NCI-H1417 (cell line): ENCODE measurements around the gene BAMBI.
A peak's percentile ranks its signal among the peaks of the same experiment; 100 is the strongest.
"Not testable (repeated sequence)": the region's sequence is repeated elsewhere in the genome, so short reads cannot be mapped to it uniquely, and the experiment has no call there.

ENCODE experiments used
- DNase-seq, 3 experiments: peaks; one replicate each; lab custom pipeline; 2025; lab: John Stamatoyannopoulos, UW

Gene BAMBI

GRCh38 chr10:28676968-28677887, at the start of gene BAMBI:
Gene BAMBI, plus strand, starts transcription at chr10:28677521. Its CDS starts 377 bp downstream, at chr10:28677898.
- DNase-seq: peak; percentile 86 to 88 (median 87)

- DNase-seq: peak; percentile 35 to 75 (median 56)
Observed at GRCh38 chr10:28628184-28628893, 49.0 kb upstream of the BAMBI start.

DNA sequence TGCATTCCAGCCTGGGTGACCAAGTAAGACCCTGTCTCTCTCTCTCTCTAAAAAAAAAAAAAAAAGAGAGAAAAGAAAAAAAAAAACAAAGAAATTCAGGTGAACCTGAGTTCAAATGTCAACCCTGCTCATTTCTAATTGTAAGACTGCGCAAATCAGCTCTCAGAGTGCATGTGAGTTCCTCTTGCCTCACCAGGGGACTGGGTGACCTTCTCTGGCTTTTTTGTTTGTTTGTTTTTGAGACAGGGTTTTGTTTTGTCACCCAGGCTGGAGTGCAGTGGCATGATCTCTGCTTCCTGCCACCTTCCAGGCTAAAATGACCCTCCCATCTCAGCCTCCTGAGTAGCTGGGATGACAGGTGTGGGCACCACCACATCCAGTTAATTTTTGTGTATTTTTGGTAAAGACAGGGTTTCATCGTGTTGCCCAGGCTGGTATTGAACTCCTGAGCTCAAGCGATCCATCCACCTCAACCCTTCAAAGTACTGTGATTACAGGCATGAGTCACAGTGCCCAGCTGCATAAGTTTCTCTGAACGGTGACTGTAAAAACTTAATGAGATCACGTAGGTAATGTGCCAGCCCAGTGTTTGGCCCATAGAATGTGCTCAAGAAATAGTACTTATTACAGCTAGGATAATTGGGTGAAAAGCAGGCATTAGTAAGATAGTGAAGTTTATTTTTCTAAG, 45.3 kb upstream of the BAMBI start:
- DNase-seq: no peak

- DNase-seq: no peak
Observed at GRCh38 chr10:28632584-28632945, 44.8 kb upstream of the BAMBI start.

DNA sequence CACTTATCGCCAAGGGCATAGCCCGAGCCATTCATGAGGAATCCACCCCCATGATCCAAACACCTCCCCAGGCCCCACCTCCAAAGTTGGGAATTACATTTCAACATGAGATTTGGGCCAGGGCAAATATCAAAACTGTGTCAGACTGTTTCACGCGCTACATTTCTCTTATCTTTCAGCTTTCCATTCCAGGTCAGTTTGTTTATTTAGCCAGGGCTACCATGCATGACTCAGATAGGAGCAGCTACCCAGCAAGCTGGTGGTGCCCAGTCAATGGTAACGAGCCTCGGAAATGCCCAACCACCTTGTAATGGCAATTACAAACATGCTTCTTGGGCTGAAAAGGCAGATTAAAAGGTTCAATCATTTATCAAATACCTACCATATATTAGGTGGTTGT, 43.6 kb upstream of the BAMBI start:
- DNase-seq: no peak

GRCh38 chr10:28637346-28637745, 40.0 kb upstream of the BAMBI start:
- DNase-seq: no peak

DNA sequence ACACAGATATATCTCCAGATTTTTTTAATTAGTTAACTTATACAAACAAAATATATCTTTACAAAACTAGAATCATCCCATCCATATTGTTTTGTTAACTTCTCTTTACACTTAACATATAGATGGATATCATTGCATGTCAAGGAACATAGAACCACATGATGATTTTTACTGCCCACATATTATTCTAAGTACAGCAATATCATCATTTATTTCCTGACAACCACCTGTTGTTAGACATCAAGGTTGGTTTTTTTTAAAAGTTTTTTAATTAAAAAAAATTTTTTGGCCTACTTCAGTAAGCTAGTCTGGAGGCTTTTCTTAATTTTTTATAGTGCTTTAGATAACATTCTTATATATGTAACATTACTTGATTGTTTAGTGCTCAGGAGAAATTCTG, 38.9 kb upstream of the BAMBI start:
- DNase-seq: no peak

GRCh38 chr10:28640551-28640950, 36.8 kb upstream of the BAMBI start:
- no peak for DNase-seq

GRCh38 chr10:28644647-28645046, 32.7 kb upstream of the BAMBI start:
- DNase-seq: no peak

DNA sequence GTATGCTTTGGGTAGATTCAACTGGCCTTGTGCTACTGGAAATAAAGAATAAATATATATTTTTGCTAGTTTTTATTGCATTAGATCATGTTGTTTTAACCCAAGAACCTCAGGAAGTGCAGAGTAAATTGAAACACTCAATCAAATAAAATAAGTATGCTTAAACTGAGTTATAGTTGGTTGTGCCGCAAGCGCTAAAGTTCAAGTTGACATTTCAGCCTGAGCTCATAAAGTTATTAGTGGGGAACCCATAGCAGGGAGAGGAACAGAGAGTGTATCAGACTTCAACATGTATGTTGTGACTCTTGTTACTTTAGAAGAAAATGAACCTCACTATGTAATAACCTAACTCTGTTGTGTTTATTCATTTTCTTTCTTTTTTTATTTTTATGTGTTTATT, 25.2 kb upstream of the BAMBI start:
- no peak for DNase-seq

- no peak for DNase-seq
Observed at GRCh38 chr10:28652703-28653102, 24.6 kb upstream of the BAMBI start.

- DNase-seq: not testable (repeated sequence)
Observed at GRCh38 chr10:28658824-28659223, 18.5 kb upstream of the BAMBI start.

DNA sequence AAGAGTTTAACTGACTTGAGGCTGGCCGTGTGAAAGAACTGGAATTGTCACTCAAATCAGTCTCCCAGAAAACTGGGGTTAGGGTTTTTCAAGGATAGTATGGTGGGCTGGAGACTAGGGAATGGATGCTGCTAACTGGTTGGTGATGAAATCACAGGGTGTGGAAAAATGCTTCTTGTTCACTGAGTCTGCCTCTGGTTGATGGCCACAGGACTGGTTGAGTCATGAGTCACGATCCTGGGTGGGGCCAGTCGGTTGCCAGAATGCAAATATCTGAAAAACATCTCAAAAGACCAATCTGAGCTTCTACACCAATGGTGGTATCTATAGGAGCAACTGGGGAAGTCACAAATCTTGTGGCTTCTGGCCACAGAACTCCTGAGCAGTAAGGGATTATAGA, 16.3 kb upstream of the BAMBI start:
- no peak for DNase-seq

DNA sequence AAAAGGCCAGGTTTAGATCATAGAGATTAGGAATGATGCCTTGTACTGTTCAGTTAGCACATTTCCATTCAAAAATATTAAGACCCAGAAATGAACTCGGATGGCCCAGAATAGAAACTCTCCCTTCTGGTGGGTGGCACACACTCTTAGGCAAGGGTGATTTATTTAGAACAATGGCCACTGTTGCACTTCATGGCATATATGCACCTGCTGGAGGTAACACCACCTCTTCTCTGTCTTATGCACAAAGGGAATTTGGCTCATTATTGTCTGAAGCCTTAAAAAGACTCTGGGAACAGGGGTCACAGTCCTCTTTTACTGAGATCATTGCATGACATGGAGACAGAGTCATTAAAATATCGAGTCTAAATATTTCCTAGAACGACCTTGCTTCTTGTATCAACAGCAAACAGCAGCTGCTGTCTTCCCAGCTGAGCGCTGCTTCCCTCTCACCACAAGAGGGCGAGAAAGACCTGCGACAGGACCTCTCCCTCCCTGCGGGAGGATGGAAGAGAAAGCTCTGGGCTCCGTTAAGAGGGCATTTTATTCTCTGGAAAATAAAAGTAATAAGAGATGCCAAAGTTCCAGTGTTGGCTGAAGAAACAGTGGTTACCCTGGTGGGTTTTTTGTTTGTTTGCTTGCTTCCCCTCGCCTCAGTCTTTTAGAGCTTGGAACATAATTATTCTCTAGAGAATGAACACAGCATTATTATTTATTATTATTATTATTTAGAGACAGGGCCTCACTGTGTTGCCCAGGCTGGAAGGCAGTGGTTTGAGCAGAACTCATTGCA, 13.5 kb upstream of the BAMBI start:
- DNase-seq: peak; percentile 65 to 86 (median 78)

DNA sequence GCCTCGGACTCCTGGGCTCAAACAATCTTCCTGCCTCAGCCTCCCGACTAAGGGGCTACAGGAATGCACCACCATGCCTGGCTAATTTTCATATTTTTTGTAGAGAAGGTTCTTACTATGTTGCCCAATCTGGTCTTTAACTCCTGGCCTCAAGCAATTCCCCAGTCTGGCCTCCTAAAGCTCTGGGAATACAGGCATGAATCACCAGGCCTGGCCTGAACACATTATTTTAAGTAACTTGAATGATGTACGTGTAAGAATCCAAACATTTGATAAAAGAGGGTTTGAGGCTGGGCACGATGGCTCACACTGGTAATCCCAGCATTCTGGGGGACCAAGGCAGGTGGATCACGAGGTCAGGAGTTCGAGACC, 13.0 kb upstream of the BAMBI start:
- no peak for DNase-seq

- DNase-seq: no peak
Observed at GRCh38 chr10:28666751-28667467, 10.4 kb upstream of the BAMBI start.

DNA sequence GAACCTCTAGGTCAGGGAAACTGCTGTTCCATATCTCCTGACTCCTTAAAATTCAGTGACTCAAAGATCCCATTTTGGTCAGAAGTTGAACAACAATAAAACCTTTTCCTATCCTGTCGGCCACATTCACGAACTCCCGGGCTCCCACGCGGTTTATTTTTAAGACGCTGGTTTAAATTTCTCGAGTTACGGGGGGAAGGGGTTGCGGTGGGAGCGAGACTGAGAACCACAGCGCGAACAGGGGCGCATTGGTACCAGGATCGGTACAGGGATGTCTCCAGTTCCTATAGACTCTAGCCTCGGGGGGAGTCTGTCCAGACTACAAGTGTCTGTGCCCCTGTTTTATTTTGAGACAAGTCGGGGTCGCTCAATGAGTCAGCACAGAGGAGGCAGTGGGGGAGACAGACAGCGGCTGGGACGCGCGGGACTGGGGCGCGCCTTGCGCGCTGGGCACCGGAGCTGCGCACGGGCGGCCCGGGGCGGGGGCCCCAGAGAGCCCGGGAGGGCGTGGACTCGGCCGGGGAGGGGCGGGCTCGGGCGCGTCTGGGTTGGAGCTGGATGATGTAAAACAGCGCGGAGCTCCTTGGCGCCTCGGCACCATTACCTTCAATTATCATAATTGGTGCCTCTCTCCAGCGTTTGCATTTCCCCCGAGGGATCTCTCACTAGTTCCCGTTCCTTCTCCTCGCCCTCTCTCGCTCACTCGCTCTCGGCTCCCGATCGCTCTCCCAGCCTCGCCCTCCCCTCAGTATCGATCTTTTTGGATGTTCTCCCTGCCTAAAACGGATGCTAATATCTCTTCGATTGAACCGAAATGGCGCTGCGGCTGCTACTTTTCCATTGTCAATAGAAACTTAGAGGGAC, 8.7 kb upstream of the BAMBI start:
- peak; percentile 61 to 89 (median 74) for DNase-seq

DNA sequence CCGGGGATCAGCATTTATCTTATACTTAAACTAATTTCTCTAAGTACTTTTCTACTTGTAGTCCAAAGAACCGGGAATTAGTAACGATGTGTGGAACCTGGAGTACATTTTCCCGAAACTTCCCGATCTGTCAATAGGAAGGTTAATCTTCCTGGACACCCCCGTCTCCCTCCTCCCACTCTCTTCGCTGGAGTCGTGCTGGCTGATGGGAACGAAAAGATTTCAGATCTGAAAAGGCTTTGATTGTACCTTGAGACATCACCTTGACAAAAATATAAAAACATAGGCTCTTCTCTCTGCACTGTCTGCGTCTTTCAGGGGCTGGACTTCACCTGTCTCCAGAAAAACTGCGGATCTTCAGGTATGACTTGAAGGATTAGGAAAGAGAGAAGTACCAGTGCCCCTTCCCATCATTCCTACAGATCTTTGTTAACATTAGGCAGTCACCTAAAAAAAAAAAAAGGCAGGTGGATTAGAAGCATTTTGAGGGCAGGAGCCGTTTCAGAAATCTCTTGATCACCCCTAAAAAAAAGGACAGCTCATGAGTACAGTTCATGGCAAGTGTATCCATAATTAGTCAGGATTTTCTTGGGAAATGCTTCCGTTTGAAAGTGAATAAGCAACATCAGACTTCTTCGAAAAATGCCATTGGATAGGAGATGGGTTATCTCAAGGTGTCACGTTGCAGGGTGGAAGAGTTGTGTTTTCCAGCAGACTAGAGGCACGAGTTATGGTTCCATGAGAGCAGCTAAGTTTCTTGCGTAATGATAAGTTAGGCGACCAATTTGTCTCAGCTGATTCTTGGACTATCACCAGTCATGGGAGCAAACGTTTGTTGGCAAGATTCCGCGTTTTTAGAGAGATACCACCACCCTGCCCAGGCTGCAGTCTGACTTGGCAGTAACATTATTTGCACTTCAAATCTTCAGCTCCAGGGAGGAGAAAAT, 7.8 kb upstream of the BAMBI start:
- DNase-seq: peak in 1 of 3 experiments; percentile 14

DNA sequence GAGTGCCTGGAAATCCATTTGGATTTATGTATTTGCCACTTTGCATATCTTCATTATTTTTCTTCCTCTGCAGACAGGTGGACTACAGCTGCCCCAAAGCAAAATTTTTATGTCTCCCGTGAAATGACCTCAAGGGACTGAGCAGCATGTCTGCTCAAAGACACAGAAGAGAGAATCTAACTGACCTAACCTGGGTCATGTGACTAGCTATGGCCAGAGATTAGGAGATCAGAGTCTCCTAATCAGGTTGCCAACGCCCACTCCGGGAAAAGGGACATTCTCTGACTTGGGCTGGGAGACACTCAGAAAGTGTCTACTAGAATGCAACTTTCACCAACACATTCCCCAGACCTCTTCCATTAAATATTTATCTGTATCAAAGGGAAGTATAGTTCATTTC, 2.5 kb upstream of the BAMBI start:
- no peak for DNase-seq
